ENCODE measurements around the gene MARCO. TPM values are rescaled to one million over a fixed set of nuclear protein-coding genes. Genes with fewer than 3 reads are reported as not detected.

Gene MARCO
- total and polyA plus RNA-seq, 2 experiments from 2014 or later: not detected

DNA sequence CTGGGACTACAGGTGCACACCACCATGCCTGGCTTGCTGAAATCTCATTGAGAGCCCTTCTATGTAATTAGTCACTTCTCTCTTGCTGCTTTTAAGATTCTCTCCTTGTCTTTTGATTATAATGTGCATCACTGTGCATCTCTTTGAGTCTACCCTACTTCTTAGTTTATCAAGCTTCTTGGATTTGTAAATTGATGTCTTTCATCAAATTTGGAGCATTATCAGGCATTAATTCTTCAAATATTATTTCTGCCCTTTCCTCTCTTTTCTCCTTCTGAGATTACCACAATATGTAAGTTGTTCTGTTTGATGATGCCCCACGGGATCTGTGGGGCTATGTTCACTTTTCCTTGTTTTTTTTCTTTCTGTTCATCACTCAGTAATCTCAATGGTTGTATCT lies 9.0 kb upstream of the MARCO start:
- Histone ChIP-seq H4K20me1 (replicated peaks; ENCODE audit: insufficient read depth) (no peaks in the 10 kb centered on the region), H3K4me2 (no peak overlapping the region), H3K4me3 (no peak overlapping the region), H3K36me3 (ENCODE audit: insufficient read depth) (no peaks in the 10 kb centered on the region), H2AFZ (no peak overlapping the region), H3K4me1 (ENCODE audit: insufficient read depth) (no peaks in the 10 kb centered on the region), H3K27me3 (ENCODE audit: insufficient read depth) (no peaks in the 10 kb centered on the region), H3K27ac (ENCODE audit: low read depth) (no peak overlapping the region), H3K9me2 (ENCODE audit: insufficient read depth) (peaks cover 2% of the 10 kb centered on the region; the same call in 1 of the 2 replicates), H3F3A (replicated peaks; ENCODE audit: low read depth) (no peaks in the 10 kb centered on the region), H3K79me2 (replicated peaks; ENCODE audit: insufficient read depth) (no peaks in the 10 kb centered on the region)
- no peak for DNase-seq (ENCODE audit: low spot score)
- Mint-ChIP-seq H3K27ac (no peak overlapping the region), H3K4me1 (no peaks in the 10 kb centered on the region), H3K27me3 (ENCODE audit: insufficient read depth, low read depth, poor library complexity) (no peaks in the 10 kb centered on the region), H3K36me3 (ENCODE audit: low read depth) (no peaks in the 10 kb centered on the region), H3K4me3 (no peak overlapping the region), H3K9me3 (peaks cover 8% of the 10 kb centered on the region)
- no peak for ATAC-seq
- TF ChIP-seq REST (IDR thresholded peaks at IDR 0.05; ENCODE audit: unreplicated experiment) (no peak), ZNF331 (CRISPR knock-in tag; IDR thresholded peaks at IDR 0.05; ENCODE audit: low read depth) (no peak), EZH2phosphoT487 (IDR thresholded peaks at IDR 0.05; ENCODE audit: unreplicated experiment) (no peak), POLR2AphosphoS5 (IDR thresholded peaks at IDR 0.05; ENCODE audit: low read depth) (no peak), NANOG (IDR thresholded peaks at IDR 0.05; ENCODE audit: borderline replicate concordance) (no peak), CTCF (conservative IDR thresholded peaks at IDR 0.05; ENCODE audit: low read depth in 2 of 2) (no peak), EZH2 (IDR thresholded peaks at IDR 0.05; ENCODE audit: low read depth, unreplicated experiment) (no peak), STAT1 (IDR thresholded peaks at IDR 0.05; ENCODE audit: unreplicated experiment) (no peak), CREB1 (CRISPR knock-in tag; IDR thresholded peaks at IDR 0.05; ENCODE audit: low read depth) (no peak), ZNF114 (CRISPR knock-in tag; IDR thresholded peaks at IDR 0.05) (no peak), JUNB (IDR thresholded peaks at IDR 0.05; ENCODE audit: unreplicated experiment) (no peak)
- TF ChIP-seq, protein P1, sequence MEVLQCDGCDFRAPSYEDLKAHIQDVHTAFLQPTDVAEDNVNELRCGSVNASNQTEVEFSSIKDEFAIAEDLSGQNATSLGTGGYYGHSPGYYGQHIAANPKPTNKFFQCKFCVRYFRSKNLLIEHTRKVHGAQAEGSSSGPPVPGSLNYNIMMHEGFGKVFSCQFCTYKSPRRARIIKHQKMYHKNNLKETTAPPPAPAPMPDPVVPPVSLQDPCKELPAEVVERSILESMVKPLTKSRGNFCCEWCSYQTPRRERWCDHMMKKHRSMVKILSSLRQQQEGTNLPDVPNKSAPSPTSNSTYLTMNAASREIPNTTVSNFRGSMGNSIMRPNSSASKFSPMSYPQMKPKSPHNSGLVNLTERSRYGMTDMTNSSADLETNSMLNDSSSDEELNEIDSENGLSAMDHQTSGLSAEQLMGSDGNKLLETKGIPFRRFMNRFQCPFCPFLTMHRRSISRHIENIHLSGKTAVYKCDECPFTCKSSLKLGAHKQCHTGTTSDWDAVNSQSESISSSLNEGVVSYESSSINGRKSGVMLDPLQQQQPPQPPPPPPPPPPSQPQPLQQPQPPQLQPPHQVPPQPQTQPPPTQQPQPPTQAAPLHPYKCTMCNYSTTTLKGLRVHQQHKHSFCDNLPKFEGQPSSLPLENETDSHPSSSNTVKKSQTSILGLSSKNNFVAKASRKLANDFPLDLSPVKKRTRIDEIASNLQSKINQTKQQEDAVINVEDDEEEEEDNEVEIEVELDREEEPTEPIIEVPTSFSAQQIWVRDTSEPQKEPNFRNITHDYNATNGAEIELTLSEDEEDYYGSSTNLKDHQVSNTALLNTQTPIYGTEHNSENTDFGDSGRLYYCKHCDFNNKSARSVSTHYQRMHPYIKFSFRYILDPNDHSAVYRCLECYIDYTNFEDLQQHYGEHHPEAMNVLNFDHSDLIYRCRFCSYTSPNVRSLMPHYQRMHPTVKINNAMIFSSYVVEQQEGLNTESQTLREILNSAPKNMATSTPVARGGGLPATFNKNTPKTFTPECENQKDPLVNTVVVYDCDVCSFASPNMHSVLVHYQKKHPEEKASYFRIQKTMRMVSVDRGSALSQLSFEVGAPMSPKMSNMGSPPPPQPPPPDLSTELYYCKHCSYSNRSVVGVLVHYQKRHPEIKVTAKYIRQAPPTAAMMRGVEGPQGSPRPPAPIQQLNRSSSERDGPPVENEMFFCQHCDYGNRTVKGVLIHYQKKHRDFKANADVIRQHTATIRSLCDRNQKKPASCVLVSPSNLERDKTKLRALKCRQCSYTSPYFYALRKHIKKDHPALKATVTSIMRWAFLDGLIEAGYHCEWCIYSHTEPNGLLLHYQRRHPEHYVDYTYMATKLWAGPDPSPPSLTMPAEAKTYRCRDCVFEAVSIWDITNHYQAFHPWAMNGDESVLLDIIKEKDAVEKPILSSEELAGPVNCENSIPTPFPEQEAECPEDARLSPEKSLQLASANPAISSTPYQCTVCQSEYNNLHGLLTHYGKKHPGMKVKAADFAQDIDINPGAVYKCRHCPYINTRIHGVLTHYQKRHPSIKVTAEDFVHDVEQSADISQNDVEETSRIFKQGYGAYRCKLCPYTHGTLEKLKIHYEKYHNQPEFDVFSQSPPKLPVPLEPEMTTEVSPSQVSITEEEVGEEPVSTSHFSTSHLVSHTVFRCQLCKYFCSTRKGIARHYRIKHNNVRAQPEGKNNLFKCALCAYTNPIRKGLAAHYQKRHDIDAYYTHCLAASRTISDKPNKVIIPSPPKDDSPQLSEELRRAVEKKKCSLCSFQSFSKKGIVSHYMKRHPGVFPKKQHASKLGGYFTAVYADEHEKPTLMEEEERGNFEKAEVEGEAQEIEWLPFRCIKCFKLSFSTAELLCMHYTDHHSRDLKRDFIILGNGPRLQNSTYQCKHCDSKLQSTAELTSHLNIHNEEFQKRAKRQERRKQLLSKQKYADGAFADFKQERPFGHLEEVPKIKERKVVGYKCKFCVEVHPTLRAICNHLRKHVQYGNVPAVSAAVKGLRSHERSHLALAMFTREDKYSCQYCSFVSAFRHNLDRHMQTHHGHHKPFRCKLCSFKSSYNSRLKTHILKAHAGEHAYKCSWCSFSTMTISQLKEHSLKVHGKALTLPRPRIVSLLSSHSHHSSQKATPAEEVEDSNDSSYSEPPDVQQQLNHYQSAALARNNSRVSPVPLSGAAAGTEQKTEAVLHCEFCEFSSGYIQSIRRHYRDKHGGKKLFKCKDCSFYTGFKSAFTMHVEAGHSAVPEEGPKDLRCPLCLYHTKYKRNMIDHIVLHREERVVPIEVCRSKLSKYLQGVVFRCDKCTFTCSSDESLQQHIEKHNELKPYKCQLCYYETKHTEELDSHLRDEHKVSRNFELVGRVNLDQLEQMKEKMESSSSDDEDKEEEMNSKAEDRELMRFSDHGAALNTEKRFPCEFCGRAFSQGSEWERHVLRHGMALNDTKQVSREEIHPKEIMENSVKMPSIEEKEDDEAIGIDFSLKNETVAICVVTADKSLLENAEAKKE (CRISPR knock-in tag; IDR thresholded peaks at IDR 0.05): no peak
- TF ChIP-seq, protein P2, sequence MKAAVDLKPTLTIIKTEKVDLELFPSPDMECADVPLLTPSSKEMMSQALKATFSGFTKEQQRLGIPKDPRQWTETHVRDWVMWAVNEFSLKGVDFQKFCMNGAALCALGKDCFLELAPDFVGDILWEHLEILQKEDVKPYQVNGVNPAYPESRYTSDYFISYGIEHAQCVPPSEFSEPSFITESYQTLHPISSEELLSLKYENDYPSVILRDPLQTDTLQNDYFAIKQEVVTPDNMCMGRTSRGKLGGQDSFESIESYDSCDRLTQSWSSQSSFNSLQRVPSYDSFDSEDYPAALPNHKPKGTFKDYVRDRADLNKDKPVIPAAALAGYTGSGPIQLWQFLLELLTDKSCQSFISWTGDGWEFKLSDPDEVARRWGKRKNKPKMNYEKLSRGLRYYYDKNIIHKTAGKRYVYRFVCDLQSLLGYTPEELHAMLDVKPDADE (IDR thresholded peaks at IDR 0.05): no peak
